HG03095 (cell line): ENCODE measurements around the gene QRFP.
"Not testable (repeated sequence)": the region's sequence is repeated elsewhere in the genome, so short reads cannot be mapped to it uniquely, and the experiment has no call there.

Experiments
- ATAC-seq: cut with Tn5 transposase; IDR thresholded peaks from one replicate; pipeline ENCODE4 v1.9.1; 2021; ENCODE audit warnings: moderate library complexity; ENCODE audit not compliant: unreplicated experiment

Gene QRFP

GRCh38 chr9:130920762-130921299, 24.2 kb upstream of the QRFP start:
- ATAC-seq = no peak

- ATAC-seq = no peak
These were observed 23.6 kb upstream of the QRFP start for GRCh38 chr9:130920233-130920632.

GRCh38 chr9:130919559-130920145, 23.0 kb upstream of the QRFP start:
- no peak for ATAC-seq

GRCh38 chr9:130918826-130919558, 22.4 kb upstream of the QRFP start:
- no peak for ATAC-seq

- no peak for ATAC-seq
These were observed 21.7 kb upstream of the QRFP start for GRCh38 chr9:130918101-130918825.

GRCh38 chr9:130917168-130917960, 20.8 kb upstream of the QRFP start:
- no peak for ATAC-seq

- no peak for ATAC-seq
These were observed 18.5 kb upstream of the QRFP start for GRCh38 chr9:130915096-130915447.

- ATAC-seq = no peak
These were observed 17.9 kb upstream of the QRFP start for GRCh38 chr9:130914417-130915095.

GRCh38 chr9:130913599-130914416, 17.2 kb upstream of the QRFP start:
- no peak for ATAC-seq

- ATAC-seq = no peak
These were observed 16.5 kb upstream of the QRFP start for GRCh38 chr9:130912932-130913598.

GRCh38 chr9:130911254-130912049, 14.8 kb upstream of the QRFP start:
- ATAC-seq = no peak

GRCh38 chr9:130910670-130911069, 14.1 kb upstream of the QRFP start:
- not testable (repeated sequence) for ATAC-seq

- not testable (repeated sequence) for ATAC-seq
These were observed 13.4 kb upstream of the QRFP start for GRCh38 chr9:130910041-130910440.

GRCh38 chr9:130908878-130909355, 12.3 kb upstream of the QRFP start:
- no peak for ATAC-seq

- no peak for ATAC-seq
These were observed 11.7 kb upstream of the QRFP start for GRCh38 chr9:130908146-130908877.

- ATAC-seq = no peak
These were observed 10.3 kb upstream of the QRFP start for GRCh38 chr9:130906735-130907416.
